GM23338 (cell line): ENCODE measurements around the gene RNU5B-1.

Experiments used
- CREB1 ChIP-seq: fragments of 250-450 bp; sonication (Bioruptor Pico); IDR thresholded peaks from 2 replicates; pipeline ENCODE4 v1.5.0; 2020; ENCODE audit warnings: low read depth, mild to moderate bottlenecking, moderate library complexity
- EZH2 ChIP-seq: fragments of 200-600 bp; sonication (generic); IDR thresholded peaks from one replicate; pipeline ENCODE4 v1.8.0; 2017; ENCODE audit warnings: antibody characterized with exemption, mild to moderate bottlenecking, low read depth; ENCODE audit not compliant: unreplicated experiment
- EZH2phosphoT487 ChIP-seq: fragments of 200-600 bp; sonication (generic); IDR thresholded peaks from one replicate; pipeline ENCODE4 v1.8.1; 2018; ENCODE audit warnings: antibody characterized with exemption; ENCODE audit not compliant: unreplicated experiment
- JUNB ChIP-seq: IDR thresholded peaks from one replicate; pipeline ENCODE4 v1.6.1; 2016; ENCODE audit warnings: antibody characterized with exemption; ENCODE audit not compliant: unreplicated experiment
- NANOG ChIP-seq: IDR thresholded peaks from 2 replicates; pipeline ENCODE4 v1.6.1; 2016; ENCODE audit warnings: antibody characterized with exemption, borderline replicate concordance
- POLR2AphosphoS5 ChIP-seq: IDR thresholded peaks from 2 replicates; pipeline ENCODE4 v1.6.1; 2016; ENCODE audit warnings: antibody characterized with exemption, low read depth
- ZNF331 ChIP-seq: fragments of 250-450 bp; sonication (Bioruptor Pico); IDR thresholded peaks from 2 replicates; pipeline ENCODE4 v1.5.0; 2020; ENCODE audit warnings: low read depth, mild to moderate bottlenecking, moderate library complexity
- TF ChIP-seq, protein P1 (sequence below), 2 experiments: fragments of 200-600 bp in 1 of 2; sonication (generic) in 1 of 2; conservative IDR thresholded peaks; 2 replicates each; pipeline versions ENCODE4 v1.5.1 to v1.6.1; 2016 to 2017; ENCODE audit warnings: antibody characterized with exemption in 2 of 2, low read depth in 2 of 2, mild to moderate bottlenecking in 2 of 2, moderate library complexity in 1 of 2
- TF ChIP-seq, protein P2 (sequence below): IDR thresholded peaks from 2 replicates; pipeline ENCODE4 v1.6.1; 2016; ENCODE audit warnings: antibody characterized with exemption
- TF ChIP-seq, protein P3 (sequence below): IDR thresholded peaks from one replicate; pipeline ENCODE4 v1.6.1; 2018; ENCODE audit warnings: antibody characterized with exemption; ENCODE audit not compliant: unreplicated experiment

DNA sequence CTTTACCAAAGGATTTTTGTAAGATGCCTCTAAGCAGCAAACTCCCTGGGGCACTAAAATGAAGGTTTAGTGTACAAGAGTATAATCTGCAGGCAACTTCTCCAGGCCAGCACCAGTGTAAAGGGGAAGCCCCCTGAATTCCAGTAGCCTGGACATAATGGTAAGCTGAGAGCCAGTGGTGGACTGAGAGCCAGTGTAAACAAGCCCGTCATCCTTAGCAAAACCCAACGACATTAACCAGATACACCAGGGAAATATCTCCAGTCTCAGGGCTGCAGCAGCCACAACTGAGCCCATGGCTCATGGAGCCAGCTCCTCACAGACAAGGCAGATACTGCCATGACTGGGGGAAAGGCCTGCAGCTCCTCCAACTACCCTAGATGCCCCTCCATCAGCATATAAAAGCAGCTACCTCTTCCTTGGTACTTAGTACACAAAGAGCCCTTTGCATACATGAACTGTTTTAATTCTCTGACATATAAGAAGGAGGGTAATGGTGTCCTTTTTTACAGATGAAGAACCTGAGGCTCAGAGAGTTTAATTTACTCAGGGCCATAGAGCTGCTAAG, 39.5 kb upstream of the RNU5B-1 start:
- TF ChIP-seq, protein P1, sequence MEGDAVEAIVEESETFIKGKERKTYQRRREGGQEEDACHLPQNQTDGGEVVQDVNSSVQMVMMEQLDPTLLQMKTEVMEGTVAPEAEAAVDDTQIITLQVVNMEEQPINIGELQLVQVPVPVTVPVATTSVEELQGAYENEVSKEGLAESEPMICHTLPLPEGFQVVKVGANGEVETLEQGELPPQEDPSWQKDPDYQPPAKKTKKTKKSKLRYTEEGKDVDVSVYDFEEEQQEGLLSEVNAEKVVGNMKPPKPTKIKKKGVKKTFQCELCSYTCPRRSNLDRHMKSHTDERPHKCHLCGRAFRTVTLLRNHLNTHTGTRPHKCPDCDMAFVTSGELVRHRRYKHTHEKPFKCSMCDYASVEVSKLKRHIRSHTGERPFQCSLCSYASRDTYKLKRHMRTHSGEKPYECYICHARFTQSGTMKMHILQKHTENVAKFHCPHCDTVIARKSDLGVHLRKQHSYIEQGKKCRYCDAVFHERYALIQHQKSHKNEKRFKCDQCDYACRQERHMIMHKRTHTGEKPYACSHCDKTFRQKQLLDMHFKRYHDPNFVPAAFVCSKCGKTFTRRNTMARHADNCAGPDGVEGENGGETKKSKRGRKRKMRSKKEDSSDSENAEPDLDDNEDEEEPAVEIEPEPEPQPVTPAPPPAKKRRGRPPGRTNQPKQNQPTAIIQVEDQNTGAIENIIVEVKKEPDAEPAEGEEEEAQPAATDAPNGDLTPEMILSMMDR (conservative IDR thresholded peaks at IDR 0.05; ENCODE audit: low read depth in 2 of 2) = no peak
- TF ChIP-seq POLR2AphosphoS5 (no peak), CREB1 (no peak), EZH2 (no peak), NANOG (no peak), ZNF331 (CRISPR knock-in tag) (no peak), JUNB (no peak), EZH2phosphoT487 (no peak)
- TF ChIP-seq, protein P2, sequence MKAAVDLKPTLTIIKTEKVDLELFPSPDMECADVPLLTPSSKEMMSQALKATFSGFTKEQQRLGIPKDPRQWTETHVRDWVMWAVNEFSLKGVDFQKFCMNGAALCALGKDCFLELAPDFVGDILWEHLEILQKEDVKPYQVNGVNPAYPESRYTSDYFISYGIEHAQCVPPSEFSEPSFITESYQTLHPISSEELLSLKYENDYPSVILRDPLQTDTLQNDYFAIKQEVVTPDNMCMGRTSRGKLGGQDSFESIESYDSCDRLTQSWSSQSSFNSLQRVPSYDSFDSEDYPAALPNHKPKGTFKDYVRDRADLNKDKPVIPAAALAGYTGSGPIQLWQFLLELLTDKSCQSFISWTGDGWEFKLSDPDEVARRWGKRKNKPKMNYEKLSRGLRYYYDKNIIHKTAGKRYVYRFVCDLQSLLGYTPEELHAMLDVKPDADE = no peak
- TF ChIP-seq, protein P3, sequence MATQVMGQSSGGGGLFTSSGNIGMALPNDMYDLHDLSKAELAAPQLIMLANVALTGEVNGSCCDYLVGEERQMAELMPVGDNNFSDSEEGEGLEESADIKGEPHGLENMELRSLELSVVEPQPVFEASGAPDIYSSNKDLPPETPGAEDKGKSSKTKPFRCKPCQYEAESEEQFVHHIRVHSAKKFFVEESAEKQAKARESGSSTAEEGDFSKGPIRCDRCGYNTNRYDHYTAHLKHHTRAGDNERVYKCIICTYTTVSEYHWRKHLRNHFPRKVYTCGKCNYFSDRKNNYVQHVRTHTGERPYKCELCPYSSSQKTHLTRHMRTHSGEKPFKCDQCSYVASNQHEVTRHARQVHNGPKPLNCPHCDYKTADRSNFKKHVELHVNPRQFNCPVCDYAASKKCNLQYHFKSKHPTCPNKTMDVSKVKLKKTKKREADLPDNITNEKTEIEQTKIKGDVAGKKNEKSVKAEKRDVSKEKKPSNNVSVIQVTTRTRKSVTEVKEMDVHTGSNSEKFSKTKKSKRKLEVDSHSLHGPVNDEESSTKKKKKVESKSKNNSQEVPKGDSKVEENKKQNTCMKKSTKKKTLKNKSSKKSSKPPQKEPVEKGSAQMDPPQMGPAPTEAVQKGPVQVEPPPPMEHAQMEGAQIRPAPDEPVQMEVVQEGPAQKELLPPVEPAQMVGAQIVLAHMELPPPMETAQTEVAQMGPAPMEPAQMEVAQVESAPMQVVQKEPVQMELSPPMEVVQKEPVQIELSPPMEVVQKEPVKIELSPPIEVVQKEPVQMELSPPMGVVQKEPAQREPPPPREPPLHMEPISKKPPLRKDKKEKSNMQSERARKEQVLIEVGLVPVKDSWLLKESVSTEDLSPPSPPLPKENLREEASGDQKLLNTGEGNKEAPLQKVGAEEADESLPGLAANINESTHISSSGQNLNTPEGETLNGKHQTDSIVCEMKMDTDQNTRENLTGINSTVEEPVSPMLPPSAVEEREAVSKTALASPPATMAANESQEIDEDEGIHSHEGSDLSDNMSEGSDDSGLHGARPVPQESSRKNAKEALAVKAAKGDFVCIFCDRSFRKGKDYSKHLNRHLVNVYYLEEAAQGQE = no peak
